Measurements from ENCODE around the gene SPTBN5.

Gene SPTBN5

DNA sequence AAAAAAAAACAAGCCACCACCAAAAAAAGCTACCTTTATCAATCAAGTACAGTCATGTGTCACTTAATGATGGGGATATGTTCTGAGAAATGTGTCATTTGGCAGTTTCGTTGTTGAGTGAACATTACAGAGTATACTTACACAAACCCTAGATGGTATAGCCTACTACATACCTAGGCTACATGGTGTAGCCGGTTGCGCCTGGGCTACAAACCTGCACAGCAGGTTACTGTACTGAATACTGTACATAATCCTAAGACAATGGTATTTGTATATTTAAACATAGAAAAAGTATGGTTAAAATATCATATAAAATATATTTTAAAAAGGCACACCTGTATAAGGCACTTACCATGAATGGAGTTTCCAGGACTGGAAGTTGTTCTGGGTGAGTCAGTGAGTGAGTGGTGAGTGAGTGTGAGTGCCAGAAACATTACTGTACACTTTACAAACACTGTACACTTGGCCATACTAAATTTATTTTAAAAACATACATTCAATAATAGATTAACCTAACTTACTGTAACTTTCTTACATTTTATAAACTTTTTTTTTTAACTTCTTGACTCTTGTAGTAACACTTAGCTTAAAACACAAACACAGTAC lies 91.9 kb downstream of the SPTBN5 start:
- Mint-ChIP-seq H3K27ac (no peak overlapping the region), H3K4me3 (no peak overlapping the region), H3K36me3 (ENCODE audit: low read depth) (peaks cover 19% of the 10 kb centered on the region), H3K27me3 (ENCODE audit: low read depth, poor library complexity) (peaks cover 4% of the 10 kb centered on the region), H3K9me3 (no peaks in the 10 kb centered on the region), H3K4me1 (peaks cover 28% of the 10 kb centered on the region)
- no peak for DNase-seq
- TF ChIP-seq, protein P1, sequence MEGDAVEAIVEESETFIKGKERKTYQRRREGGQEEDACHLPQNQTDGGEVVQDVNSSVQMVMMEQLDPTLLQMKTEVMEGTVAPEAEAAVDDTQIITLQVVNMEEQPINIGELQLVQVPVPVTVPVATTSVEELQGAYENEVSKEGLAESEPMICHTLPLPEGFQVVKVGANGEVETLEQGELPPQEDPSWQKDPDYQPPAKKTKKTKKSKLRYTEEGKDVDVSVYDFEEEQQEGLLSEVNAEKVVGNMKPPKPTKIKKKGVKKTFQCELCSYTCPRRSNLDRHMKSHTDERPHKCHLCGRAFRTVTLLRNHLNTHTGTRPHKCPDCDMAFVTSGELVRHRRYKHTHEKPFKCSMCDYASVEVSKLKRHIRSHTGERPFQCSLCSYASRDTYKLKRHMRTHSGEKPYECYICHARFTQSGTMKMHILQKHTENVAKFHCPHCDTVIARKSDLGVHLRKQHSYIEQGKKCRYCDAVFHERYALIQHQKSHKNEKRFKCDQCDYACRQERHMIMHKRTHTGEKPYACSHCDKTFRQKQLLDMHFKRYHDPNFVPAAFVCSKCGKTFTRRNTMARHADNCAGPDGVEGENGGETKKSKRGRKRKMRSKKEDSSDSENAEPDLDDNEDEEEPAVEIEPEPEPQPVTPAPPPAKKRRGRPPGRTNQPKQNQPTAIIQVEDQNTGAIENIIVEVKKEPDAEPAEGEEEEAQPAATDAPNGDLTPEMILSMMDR (IDR thresholded peaks at IDR 0.05) = no peak

GRCh38 chr15:41801185-41801584 lies 92.7 kb downstream of the SPTBN5 start:
- H3K27ac Mint-ChIP-seq = no peak overlapping the region
- TF ChIP-seq, protein P1 (IDR thresholded peaks at IDR 0.05) = no peak
- DNase-seq = no peak
- peaks cover 19% of the 10 kb centered on the region for H3K36me3 Mint-ChIP-seq (ENCODE audit: low read depth)
- no peak overlapping the region for H3K4me3 Mint-ChIP-seq
- peaks cover 35% of the 10 kb centered on the region for H3K4me1 Mint-ChIP-seq
- no peaks in the 10 kb centered on the region for H3K9me3 Mint-ChIP-seq
- H3K27me3 Mint-ChIP-seq (ENCODE audit: low read depth, poor library complexity) = peaks cover 3% of the 10 kb centered on the region

DNA sequence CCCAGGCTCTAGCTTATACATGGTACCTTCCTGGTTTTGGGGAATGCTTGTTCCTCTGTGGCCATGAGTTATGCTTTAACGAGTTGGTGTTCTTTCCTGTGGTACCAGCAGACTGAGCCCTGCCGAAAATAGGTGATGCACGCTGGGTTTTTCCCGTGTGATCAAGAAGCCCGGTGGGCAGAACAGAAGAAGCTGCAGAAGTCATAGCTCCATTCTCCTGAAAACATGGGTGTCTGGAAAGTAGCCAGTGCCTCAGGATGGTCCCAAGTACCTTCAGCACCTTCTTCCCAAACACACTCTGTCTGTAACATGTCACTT lies 94.4 kb downstream of the SPTBN5 start:
- no peak overlapping the region for H3K4me3 Mint-ChIP-seq
- no peaks in the 10 kb centered on the region for H3K9me3 Mint-ChIP-seq
- no peak for DNase-seq
- no peaks in the 10 kb centered on the region for H3K27me3 Mint-ChIP-seq (ENCODE audit: low read depth, poor library complexity)
- TF ChIP-seq, protein P1 (IDR thresholded peaks at IDR 0.05) = no peak
- peaks cover 35% of the 10 kb centered on the region for H3K4me1 Mint-ChIP-seq
- H3K36me3 Mint-ChIP-seq (ENCODE audit: low read depth) = peaks cover 19% of the 10 kb centered on the region
- H3K27ac Mint-ChIP-seq = no peak overlapping the region

- Mint-ChIP-seq H3K27me3 (ENCODE audit: low read depth, poor library complexity) (no peaks in the 10 kb centered on the region), H3K9me3 (no peaks in the 10 kb centered on the region), H3K27ac (peak overlapping the region; percentile 13), H3K4me3 (no peak overlapping the region), H3K36me3 (ENCODE audit: low read depth) (peaks cover 19% of the 10 kb centered on the region), H3K4me1 (peaks cover 36% of the 10 kb centered on the region)
- TF ChIP-seq, protein P1 (IDR thresholded peaks at IDR 0.05) = no peak
- no peak for DNase-seq
Observed at GRCh38 chr15:41798607-41799487, 95.0 kb downstream of the SPTBN5 start.
